ENCODE data around the gene LY9.
"Not testable (repeated sequence)": the region's sequence is repeated elsewhere in the genome, so short reads cannot be mapped to it uniquely, and the experiment has no call there.

LY9 gene

DNA sequence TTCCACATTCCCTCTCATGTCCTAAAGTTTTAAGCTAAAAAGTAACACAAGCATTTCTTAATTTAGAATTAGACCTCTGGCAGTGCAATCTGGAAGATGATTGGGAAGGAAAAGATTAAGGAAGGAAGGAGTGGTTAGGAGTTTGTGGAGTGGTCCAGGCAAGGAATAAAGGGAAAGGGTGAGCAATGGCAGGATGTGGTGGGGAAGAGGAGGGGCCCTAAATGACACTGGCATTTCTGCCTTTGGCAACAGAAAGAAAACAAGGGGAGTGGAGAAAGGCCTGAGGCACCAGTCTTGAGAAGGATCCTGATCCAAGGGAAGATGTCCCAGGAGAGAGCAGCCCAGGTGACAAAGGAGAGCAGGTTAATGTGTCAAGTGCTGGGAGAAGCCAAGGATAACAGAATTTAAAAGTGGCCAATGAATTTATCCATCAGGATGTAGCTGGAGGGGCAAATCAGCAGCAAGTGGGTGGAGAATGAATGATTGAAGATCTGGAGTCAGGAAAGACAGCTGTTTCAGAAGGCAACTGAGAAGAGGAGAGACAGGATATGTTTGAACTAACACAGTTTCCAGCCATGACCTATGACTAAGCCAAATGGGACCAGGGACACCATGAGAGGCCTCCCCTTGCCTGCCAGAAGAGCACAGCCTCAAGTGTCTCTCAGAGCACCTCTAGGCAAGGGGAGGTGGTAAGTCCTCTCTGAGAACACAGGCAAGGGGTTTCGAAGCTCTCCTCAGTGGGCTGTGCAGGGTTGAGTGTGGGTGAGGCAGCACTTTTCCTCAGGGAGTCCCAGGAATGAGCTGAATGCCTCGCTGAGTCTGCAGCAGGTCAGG, 20.9 kb upstream of the LY9 start:
- DNase-seq, result no peak

DNA sequence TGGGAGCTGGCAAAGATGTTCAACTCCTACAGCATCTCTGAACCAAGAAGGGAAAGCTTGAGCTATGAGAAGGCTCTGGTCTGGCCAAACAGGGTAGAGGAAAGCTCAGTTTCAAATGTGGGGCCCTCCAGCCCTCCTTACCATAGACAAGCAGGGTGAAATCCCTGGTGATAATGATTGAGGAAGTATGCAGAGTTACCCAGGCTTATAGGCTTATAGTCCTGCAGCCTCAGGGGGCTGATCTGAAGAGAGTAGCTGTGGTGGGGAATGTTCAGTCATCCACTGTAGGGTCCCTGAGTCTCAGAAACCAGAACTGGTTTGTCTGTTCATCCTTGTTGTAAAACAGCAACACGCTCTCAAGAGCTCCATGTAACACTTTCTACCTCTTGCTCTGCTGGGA, 19.8 kb upstream of the LY9 start:
- no peak for DNase-seq

DNA sequence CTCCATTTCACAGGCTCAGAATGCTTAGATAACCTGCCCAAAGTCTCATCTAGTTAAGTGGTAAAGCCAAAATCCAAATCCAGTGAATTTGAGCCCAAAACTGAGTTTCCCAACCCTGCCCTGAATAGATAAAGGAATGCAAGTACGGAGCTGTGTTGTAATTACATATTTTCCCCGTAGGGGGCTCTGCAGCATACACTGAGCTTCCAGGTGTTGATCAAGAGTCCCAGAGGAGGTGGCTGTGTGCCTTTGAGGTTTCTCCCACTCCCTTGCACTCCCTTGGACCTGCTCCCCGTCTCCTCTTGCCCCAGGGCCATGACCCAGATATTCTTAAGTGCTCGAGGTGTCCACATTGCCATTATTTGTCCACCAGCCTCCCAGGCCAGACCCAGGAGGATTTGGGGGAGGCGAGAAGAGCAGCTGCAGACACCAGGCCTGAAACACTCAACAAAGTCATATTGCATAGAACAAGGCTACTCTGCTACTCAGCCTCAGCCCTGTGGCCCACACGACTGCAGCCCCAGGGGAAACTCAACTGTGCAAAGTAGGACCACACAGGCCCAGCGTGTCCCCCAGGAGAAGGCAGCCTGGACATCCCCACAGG, 18.4 kb upstream of the LY9 start:
- DNase-seq, result peak; percentile 22

- no peak for DNase-seq
Measured at GRCh38 chr1:160778976-160779375, 17.0 kb upstream of the LY9 start.

DNA sequence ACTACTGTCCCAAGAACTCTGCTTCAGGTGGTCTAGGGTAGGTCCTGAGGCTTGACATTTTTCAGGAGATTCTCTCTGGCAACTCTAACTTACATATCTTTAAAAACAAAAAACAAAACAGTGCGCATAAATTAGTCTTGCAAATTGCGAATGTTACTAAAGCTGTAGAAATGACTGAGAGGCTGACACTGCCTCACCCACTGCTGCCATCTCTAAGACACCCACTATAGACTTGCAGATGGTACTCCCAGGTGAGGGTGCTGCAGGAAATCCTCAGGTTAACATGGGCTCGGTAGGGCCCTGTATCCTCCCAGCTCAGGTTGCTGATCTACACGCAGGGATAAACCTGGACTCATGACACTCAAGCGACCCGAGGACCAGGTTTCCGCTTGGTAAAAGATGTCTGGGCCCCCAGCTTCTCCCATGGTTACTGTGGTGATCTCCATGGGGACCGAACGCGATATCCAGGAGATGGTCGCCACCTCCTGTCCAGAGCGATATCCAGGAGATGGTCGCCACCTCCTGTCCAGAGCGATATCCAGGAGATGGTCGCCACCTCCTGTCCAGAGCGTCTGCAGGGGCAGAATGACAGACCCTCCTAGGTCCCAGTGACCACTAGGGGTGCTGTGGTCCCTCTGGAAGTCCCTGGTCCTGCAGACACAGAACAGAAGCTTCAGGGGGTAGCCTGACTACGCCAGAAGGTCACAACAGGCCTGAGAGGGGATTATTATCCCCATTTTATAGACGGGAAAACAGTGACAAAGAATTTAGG, 16.2 kb upstream of the LY9 start:
- no peak for DNase-seq

DNA sequence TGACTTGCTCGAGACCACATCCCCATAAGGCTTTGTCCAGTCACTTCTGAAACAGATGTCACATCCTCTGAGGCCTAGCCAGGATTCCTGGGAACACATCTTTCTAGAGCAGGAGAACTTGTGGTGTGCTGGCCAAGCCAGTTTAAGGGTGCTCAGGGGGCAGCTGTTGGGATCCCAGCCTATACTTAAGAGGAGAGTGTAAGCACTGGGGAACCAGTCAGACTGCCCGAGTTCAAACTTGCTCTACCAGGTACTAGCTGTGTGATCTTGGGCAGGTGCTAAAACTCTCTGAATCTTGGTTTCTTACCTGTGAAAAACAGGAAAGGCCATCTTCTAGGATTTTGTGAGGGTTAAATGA, 15.6 kb upstream of the LY9 start:
- no peak for DNase-seq

DNA sequence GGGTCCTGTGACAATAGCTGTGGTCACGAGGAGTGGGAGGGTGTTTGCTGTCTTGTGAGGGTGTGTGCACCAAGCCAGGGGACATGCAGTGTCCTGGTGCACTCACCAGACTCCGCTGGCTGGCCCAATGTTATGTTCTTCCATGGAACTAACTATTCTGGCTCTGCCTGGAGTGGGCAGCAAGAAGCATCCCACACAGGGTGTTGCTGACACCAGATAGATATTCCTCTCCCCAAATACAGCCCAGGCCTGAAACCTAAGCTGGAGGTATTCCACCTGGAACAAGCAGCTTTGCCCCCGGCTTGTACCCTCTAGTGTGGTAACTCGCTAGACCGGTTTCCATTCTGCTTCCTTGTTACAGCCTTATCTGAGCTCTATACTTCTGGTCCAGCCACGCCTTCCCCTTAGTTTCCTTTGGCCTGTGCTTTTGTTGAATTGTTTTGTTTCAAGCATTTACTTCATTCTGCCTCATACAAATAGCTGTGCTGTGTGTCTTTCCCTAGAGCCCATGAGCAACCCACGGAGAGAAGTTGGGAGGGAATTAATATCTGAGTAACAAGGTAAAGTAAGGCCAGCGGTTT, 14.7 kb upstream of the LY9 start:
- peak; percentile 34 for DNase-seq

DNA sequence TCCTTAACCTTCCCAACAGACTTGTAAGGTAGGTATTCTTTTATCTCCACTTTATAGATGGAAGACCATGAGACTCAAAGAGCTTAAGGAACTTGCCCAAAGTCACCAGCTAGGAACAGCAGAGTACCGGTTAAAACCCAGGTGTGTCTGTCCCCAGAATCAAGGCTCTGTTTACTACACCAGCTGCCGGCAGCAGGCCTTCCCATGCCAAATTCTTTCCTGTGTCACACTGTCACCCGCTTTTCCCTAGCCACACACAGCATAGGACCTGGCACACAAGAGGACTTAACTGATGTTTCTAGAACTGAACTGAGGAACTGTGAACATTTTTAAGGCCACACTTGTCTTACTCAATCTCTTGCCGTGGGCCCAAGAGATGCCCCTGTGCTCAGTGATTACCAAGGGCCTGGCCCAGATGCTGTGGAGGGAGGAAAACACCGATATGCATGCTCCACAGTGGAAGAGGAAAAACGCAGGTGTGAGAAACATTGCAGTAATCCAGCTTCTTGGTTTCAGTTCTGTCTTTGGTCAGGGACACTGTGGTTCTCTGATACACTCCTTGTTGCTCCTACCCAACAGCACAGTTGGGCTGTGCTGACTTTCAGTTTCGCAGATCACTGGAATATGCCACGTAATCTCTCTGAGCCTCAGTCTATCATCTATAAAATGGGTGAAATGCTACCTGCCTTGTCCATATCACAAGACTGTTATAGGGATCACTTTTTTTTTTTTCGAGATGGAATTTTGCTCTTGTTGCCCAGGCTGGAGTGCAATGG, 13.9 kb upstream of the LY9 start:
- DNase-seq, result no peak

GRCh38 chr1:160782988-160783765, 12.8 kb upstream of the LY9 start:
- not testable (repeated sequence) for DNase-seq

DNA sequence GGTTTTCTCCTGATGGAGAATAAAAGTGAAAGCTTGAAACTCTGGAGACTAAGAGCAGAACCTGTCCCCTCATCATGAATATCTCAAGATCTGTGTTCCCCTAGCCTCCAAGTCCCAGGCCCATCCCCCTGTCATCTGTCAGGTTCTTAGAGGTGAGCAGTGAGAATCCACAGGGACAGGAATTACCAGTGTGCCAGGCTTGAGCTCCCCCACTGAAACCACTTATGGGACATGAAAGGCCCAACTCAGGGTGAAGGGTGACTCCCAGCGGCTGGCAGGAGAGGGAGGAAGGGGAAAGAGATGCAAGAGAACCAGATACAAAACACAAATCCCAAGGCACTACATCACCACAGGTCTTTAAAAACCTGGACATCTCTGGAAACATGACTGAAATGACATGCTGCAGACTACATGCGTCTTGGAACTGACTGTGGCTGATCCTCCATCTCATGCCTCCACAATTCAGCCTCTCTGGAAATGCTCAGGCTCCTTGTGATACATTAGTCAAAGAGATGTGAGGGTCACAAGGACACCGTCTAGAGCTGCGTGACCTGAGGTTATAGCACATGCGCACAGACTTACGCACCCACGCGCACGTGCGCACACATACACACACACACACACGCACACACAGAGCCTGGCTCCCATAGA, 6.8 kb upstream of the LY9 start:
- no peak for DNase-seq

- no peak for DNase-seq
Measured at GRCh38 chr1:160789702-160790611, 6.0 kb upstream of the LY9 start.

DNA sequence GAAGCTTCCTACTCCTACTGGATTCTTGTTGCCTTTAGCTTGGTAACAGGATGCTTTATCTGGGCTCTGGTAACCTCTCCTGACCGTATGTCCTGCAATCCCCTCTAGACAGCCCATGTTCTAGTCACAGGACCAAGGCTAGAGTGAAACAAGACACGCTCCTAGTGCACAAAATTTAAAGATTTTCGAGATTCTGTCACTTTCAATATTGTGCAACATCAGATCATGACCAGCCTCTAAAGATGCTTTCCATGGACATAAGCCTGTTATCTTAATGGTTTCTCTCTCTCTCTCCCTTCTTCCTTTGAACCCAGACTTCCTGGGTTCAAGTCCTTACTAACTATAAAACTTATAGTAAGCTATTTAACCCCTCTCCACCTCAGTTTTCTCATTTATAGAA, 1.6 kb upstream of the LY9 start:
- DNase-seq, result no peak

- DNase-seq, result no peak
Measured at GRCh38 chr1:160797271-160797709, 1.3 kb downstream of the LY9 start.

DNA sequence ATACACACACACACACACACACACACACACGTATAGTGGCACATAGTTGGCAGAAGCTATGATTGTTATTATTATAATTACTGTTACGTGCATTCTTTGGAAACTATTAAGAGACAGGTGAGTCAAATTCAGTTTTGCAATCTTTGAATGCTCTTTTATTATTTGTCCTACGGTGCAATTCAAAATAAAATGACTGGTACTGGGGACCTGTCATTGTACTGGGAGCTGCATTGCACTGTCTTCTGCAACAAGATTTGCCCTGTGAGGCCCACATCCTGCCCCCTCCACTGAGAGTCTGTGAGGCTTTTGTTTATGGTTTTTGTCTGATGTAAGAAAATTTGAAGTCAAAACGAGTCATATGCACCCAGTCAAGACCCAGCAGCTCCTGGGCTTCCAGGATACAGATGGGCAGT, 1.9 kb downstream of the LY9 start:
- DNase-seq, result no peak

GRCh38 chr1:160798439-160798838, 2.5 kb downstream of the LY9 start:
- no peak for DNase-seq

- DNase-seq, result no peak
Measured at GRCh38 chr1:160799641-160800040, 3.7 kb downstream of the LY9 start.

- no peak for DNase-seq
Measured at GRCh38 chr1:160800142-160800541, 4.2 kb downstream of the LY9 start.

GRCh38 chr1:160800645-160801408, 4.9 kb downstream of the LY9 start:
- DNase-seq, result no peak

- no peak for DNase-seq
Measured at GRCh38 chr1:160801836-160802580, 6.0 kb downstream of the LY9 start.
